ENCODE measurements around the gene SUGCT. TPM values are rescaled to one million over a fixed set of nuclear protein-coding genes. Genes with fewer than 3 reads are reported as not detected.

The SUGCT gene
- total RNA-seq, 3 donors from 2014 or later (not counting 1 experiment from before 2014, with no cell fraction given): 0.40 to 0.59 TPM; not detected in 1

- intact Hi-C loops (cut with micrococcal nuclease): no loop called here
- Histone ChIP-seq H3K36me3 (ENCODE audit: control insufficient read depth, insufficient read depth, low read length) (no peaks in the 10 kb centered on the region), H3K9me3 (ENCODE audit: control insufficient read depth, insufficient read depth, low read length) (no peaks in the 10 kb centered on the region), H3K4me1 (ENCODE audit: control insufficient read depth, insufficient read depth, low read length) (no peaks in the 10 kb centered on the region), H3K27ac (ENCODE audit: low read length) (no peak overlapping the region), H3K27me3 (ENCODE audit: control insufficient read depth, insufficient read depth, low read length) (no peaks in the 10 kb centered on the region), H3K4me3 (ENCODE audit: low read length) (no peak overlapping the region)
- Mint-ChIP-seq H3K4me1 (no peaks in the 10 kb centered on the region), H3K36me3 (no peaks in the 10 kb centered on the region), H3K27me3 (ENCODE audit: low read depth in 2 of 2) (peaks cover 6 to 10% of the 10 kb centered on the region in 2 donors), H3K9me3 (no peaks in the 10 kb centered on the region), H3K4me3 (no peak overlapping the region), H3K27ac (no peak overlapping the region)
- DNase-seq (no peak), ATAC-seq (no peak)
- TF ChIP-seq CTCF (IDR thresholded peaks at IDR 0.05): no peak
- WGBS (ENCODE audit: insufficient coverage): no CpG with 5 or more reads among the region's 2 CpGs
Observed at GRCh38 chr7:40197527-40197926, 62.7 kb downstream of the SUGCT start.

GRCh38 chr7:40199076-40199802, 64.4 kb downstream of the SUGCT start:
- DNase-seq (no peak), ATAC-seq (no peak)
- no peaks in the 10 kb centered on the region for H3K4me1 Mint-ChIP-seq
- no peak for TF ChIP-seq CTCF (IDR thresholded peaks at IDR 0.05)
- H3K27ac Mint-ChIP-seq: no peak overlapping the region
- H3K36me3 ChIP-seq (ENCODE audit: control insufficient read depth, insufficient read depth, low read length): no peaks in the 10 kb centered on the region
- no peaks in the 10 kb centered on the region for H3K9me3 Mint-ChIP-seq
- intact Hi-C loops (cut with micrococcal nuclease): no loop called here
- H3K27ac ChIP-seq (ENCODE audit: low read length): no peak overlapping the region
- peaks cover 6 to 18% of the 10 kb centered on the region in 2 donors for H3K27me3 Mint-ChIP-seq (ENCODE audit: low read depth in 2 of 2)
- H3K4me3 ChIP-seq (ENCODE audit: low read length): no peak overlapping the region
- H3K9me3 ChIP-seq (ENCODE audit: control insufficient read depth, insufficient read depth, low read length): no peaks in the 10 kb centered on the region
- H3K36me3 Mint-ChIP-seq: no peaks in the 10 kb centered on the region
- WGBS (ENCODE audit: insufficient coverage): no CpG with 5 or more reads among the region's 2 CpGs
- no peaks in the 10 kb centered on the region for H3K27me3 ChIP-seq (ENCODE audit: control insufficient read depth, insufficient read depth, low read length)
- H3K4me3 Mint-ChIP-seq: no peak overlapping the region
- no peaks in the 10 kb centered on the region for H3K4me1 ChIP-seq (ENCODE audit: control insufficient read depth, insufficient read depth, low read length)

GRCh38 chr7:40200791-40201190, 66.0 kb downstream of the SUGCT start:
- intact Hi-C loops (cut with micrococcal nuclease): no loop called here
- Mint-ChIP-seq H3K4me1 (no peaks in the 10 kb centered on the region), H3K27ac (no peak overlapping the region), H3K27me3 (ENCODE audit: low read depth in 2 of 2) (peaks cover 6 to 18% of the 10 kb centered on the region in 2 donors), H3K9me3 (no peaks in the 10 kb centered on the region), H3K36me3 (no peaks in the 10 kb centered on the region), H3K4me3 (no peak overlapping the region)
- H3K4me1 ChIP-seq (ENCODE audit: control insufficient read depth, insufficient read depth, low read length): no peaks in the 10 kb centered on the region
- TF ChIP-seq CTCF (IDR thresholded peaks at IDR 0.05): no peak
- no peaks in the 10 kb centered on the region for H3K27me3 ChIP-seq (ENCODE audit: control insufficient read depth, insufficient read depth, low read length)
- DNase-seq (no peak), ATAC-seq (no peak)
- H3K27ac ChIP-seq (ENCODE audit: low read length): no peak overlapping the region
- H3K36me3 ChIP-seq (ENCODE audit: control insufficient read depth, insufficient read depth, low read length): no peaks in the 10 kb centered on the region
- no CpG with 5 or more reads among the region's 3 CpGs for WGBS (ENCODE audit: insufficient coverage)
- no peak overlapping the region for H3K4me3 ChIP-seq (ENCODE audit: low read length)
- H3K9me3 ChIP-seq (ENCODE audit: control insufficient read depth, insufficient read depth, low read length): no peaks in the 10 kb centered on the region

- no peak for ATAC-seq
- intact Hi-C loops (cut with micrococcal nuclease): no loop called here
Observed at GRCh38 chr7:40202851-40203250, 68.0 kb downstream of the SUGCT start.

More at GRCh38 chr7:40202851-40203250, 68.0 kb downstream of the SUGCT start:
- Mint-ChIP-seq H3K4me3 (no peak overlapping the region), H3K36me3 (no peaks in the 10 kb centered on the region), H3K4me1 (no peaks in the 10 kb centered on the region), H3K27me3 (ENCODE audit: low read depth in 2 of 2) (peaks cover 6 to 18% of the 10 kb centered on the region in 2 donors), H3K9me3 (no peaks in the 10 kb centered on the region), H3K27ac (no peak overlapping the region)
- H3K4me3 ChIP-seq (ENCODE audit: low read length): no peak overlapping the region
- H3K36me3 ChIP-seq (ENCODE audit: control insufficient read depth, insufficient read depth, low read length): no peaks in the 10 kb centered on the region
- H3K27ac ChIP-seq (ENCODE audit: low read length): no peak overlapping the region
- WGBS (ENCODE audit: insufficient coverage): 97% methylated on average over 2 of the region's 3 CpGs
- no peak for TF ChIP-seq CTCF (IDR thresholded peaks at IDR 0.05)
- DNase-seq: no peak
- no peaks in the 10 kb centered on the region for H3K27me3 ChIP-seq (ENCODE audit: control insufficient read depth, insufficient read depth, low read length)
- no peaks in the 10 kb centered on the region for H3K9me3 ChIP-seq (ENCODE audit: control insufficient read depth, insufficient read depth, low read length)
- no peaks in the 10 kb centered on the region for H3K4me1 ChIP-seq (ENCODE audit: control insufficient read depth, insufficient read depth, low read length)
